OCI-LY3 (cell line): ENCODE measurements around the gene NAV2.

Experiments
- H2AFZ ChIP-seq: fragments of 200-600, 300-600 bp; shearing (Covaris generic); 2 replicates; pipeline ENCODE4 v1.6.0; 2014; ENCODE audit warnings: antibody characterized with exemption, low read depth, low read length
- H3K27ac ChIP-seq: fragments of 200-600, 300-600 bp; sonication (generic); 2 replicates; pipeline ENCODE4 v1.5.1; 2014; ENCODE audit warnings: mild to moderate bottlenecking, low read length, moderate library complexity, mixed read lengths
- H3K27me3 ChIP-seq: fragments of 200-600, 300-600 bp; sonication (generic); 2 replicates; pipeline ENCODE4 v1.6.1; 2014; ENCODE audit warnings: low read depth, low read length, mixed read lengths
- H3K36me3 ChIP-seq: fragments of 200-600, 300-600 bp; sonication (generic); replicated peaks from 2 replicates; pipeline ENCODE3; 2014; ENCODE audit warnings: low read depth, low read length, mixed read lengths
- H3K4me1 ChIP-seq: fragments of 300-600, 200-600 bp; sonication (generic); 2 replicates; pipeline ENCODE4 v1.6.1; 2014; ENCODE audit warnings: low read length, mixed read lengths
- H3K4me2 ChIP-seq: fragments of 200-600, 300-600 bp; sonication (generic); 2 replicates; pipeline ENCODE4 v1.6.1; 2014; ENCODE audit warnings: low read length, mixed read lengths
- H3K4me3 ChIP-seq: fragments of 300-600, 200-600 bp; sonication (generic); 2 replicates; pipeline ENCODE4 v1.5.1; 2014; ENCODE audit warnings: antibody characterized with exemption, mild to moderate bottlenecking, low read length, moderate library complexity
- H3K79me2 ChIP-seq: fragments of 300-600, 200-600 bp; shearing (Covaris generic); 2 replicates; pipeline ENCODE4 v1.6.1; 2014; ENCODE audit warnings: mild to moderate bottlenecking, low read length, mixed read lengths
- H3K9ac ChIP-seq: fragments of 300-600, 200-600 bp; shearing (Covaris generic); 2 replicates; pipeline ENCODE4 v1.6.0; 2014; ENCODE audit warnings: mild to moderate bottlenecking, low read length, moderate library complexity
- H3K9me3 ChIP-seq: fragments of 200-600, 300-600 bp; shearing (Covaris generic); 2 replicates; pipeline ENCODE4 v1.6.1; 2014; ENCODE audit warnings: low read length, mixed read lengths; ENCODE audit not compliant: insufficient read depth
- H4K20me1 ChIP-seq: fragments of 200-600, 300-600 bp; sonication (generic); 2 replicates; pipeline ENCODE4 v1.6.1; 2016; ENCODE audit warnings: low read length, mixed read lengths; ENCODE audit not compliant: insufficient read depth
- CTCF ChIP-seq: fragments of 200-600, 300-600 bp; sonication (generic); IDR thresholded peaks from 2 replicates; pipeline ENCODE4 v1.5.1; 2014; ENCODE audit warnings: antibody characterized with exemption, low read length, low read depth
- EZH2phosphoT487 ChIP-seq: fragments of 200-600 bp; shearing (Covaris generic); IDR thresholded peaks from 2 replicates; pipeline ENCODE4 v1.6.1; 2018; ENCODE audit warnings: antibody characterized with exemption, mixed run types, low read depth

Gene NAV2

GRCh38 chr11:19846654-19847305, 134.1 kb downstream of the NAV2 start:
- no peak overlapping the region for H3K27ac ChIP-seq
- no peak overlapping the region for H3K4me2 ChIP-seq
- H3K9ac ChIP-seq, result no peak overlapping the region
- no peaks in the 10 kb centered on the region for H3K36me3 ChIP-seq
- no peaks in the 10 kb centered on the region for H3K79me2 ChIP-seq
- H3K4me1 ChIP-seq, result no peaks in the 10 kb centered on the region
- H3K4me3 ChIP-seq, result no peak overlapping the region
- TF ChIP-seq CTCF, result no peak
- TF ChIP-seq EZH2phosphoT487, result no peak
- no peak overlapping the region for H2AFZ ChIP-seq
- peaks cover 50% of the 10 kb centered on the region for H3K27me3 ChIP-seq
- no peaks in the 10 kb centered on the region for H3K9me3 ChIP-seq
- H4K20me1 ChIP-seq, result no peaks in the 10 kb centered on the region

- Histone ChIP-seq H3K9ac (no peak overlapping the region), H3K36me3 (no peaks in the 10 kb centered on the region), H3K4me2 (no peak overlapping the region), H3K4me3 (no peak overlapping the region), H2AFZ (no peak overlapping the region), H3K27me3 (peaks cover 49% of the 10 kb centered on the region), H4K20me1 (no peaks in the 10 kb centered on the region), H3K9me3 (no peaks in the 10 kb centered on the region), H3K27ac (no peak overlapping the region), H3K79me2 (no peaks in the 10 kb centered on the region), H3K4me1 (no peaks in the 10 kb centered on the region)
- no peak for TF ChIP-seq CTCF
- TF ChIP-seq EZH2phosphoT487, result no peak
These were observed 135.6 kb downstream of the NAV2 start for GRCh38 chr11:19848219-19848618.

- no peak overlapping the region for H3K27ac ChIP-seq
- H2AFZ ChIP-seq, result no peak overlapping the region
- H3K9me3 ChIP-seq, result no peaks in the 10 kb centered on the region
- H3K9ac ChIP-seq, result no peak overlapping the region
- H4K20me1 ChIP-seq, result no peaks in the 10 kb centered on the region
- no peaks in the 10 kb centered on the region for H3K36me3 ChIP-seq
- no peaks in the 10 kb centered on the region for H3K4me1 ChIP-seq
- no peak for TF ChIP-seq CTCF
- TF ChIP-seq EZH2phosphoT487, result no peak
- H3K4me3 ChIP-seq, result no peak overlapping the region
- no peak overlapping the region for H3K4me2 ChIP-seq
- H3K27me3 ChIP-seq, result peaks cover 48% of the 10 kb centered on the region
- no peaks in the 10 kb centered on the region for H3K79me2 ChIP-seq
These were observed 136.6 kb downstream of the NAV2 start for GRCh38 chr11:19849107-19849789.

GRCh38 chr11:19849947-19850593, 137.4 kb downstream of the NAV2 start:
- Histone ChIP-seq H3K79me2 (no peaks in the 10 kb centered on the region), H3K27ac (no peak overlapping the region), H4K20me1 (no peaks in the 10 kb centered on the region), H3K4me2 (no peak overlapping the region), H3K4me3 (no peak overlapping the region), H3K27me3 (peaks cover 43% of the 10 kb centered on the region), H2AFZ (no peak overlapping the region), H3K36me3 (no peaks in the 10 kb centered on the region), H3K9me3 (no peaks in the 10 kb centered on the region), H3K4me1 (no peaks in the 10 kb centered on the region), H3K9ac (no peak overlapping the region)
- TF ChIP-seq EZH2phosphoT487 (no peak), CTCF (no peak)
